HEK293 (cell line): ENCODE data around the gene FBXO21.
A peak's percentile ranks its signal among the peaks of the same experiment; 100 is the strongest.

ENCODE experiments used
- CTCF ChIA-PET: fragments of 350-600 bp; formaldehyde crosslinking; extraction: SDS; loops from one replicate; lab custom pipeline; 2021; ENCODE audit warnings: antibody characterized with exemption; lab: Yijun Ruan, JAX
- POLR2A ChIA-PET: fragments of 300-600 bp; formaldehyde crosslinking; extraction: SDS; loops from one replicate; lab custom pipeline; 2020; ENCODE audit warnings: antibody characterized with exemption, inconsistent platforms; lab: Yijun Ruan, JAX
- H3K27ac ChIP-seq: fragments of 200-500 bp; sonication (Bioruptor generic); 2 replicates; pipeline ENCODE4 v1.5.1; 2014; ENCODE audit warnings: low read depth, low read length, control low read depth, inconsistent platforms; ENCODE audit errors: extremely low read depth
- H3K36me3 ChIP-seq, 2 experiments: fragments of 200-500 bp in 1 of 2; sonication (Bioruptor generic) in 1 of 2; 1 replicate in 1 of 2; 2 replicates in 1 of 2; pipeline ENCODE4 v1.5.1; 2014 to 2017; ENCODE audit warnings: inconsistent platforms in 2 of 2, low read length in 2 of 2; ENCODE audit not compliant: control insufficient read depth in 2 of 2, insufficient read depth in 1 of 2
- H3K4me1 ChIP-seq: fragments of 200-500 bp; sonication (Bioruptor generic); 2 replicates; pipeline ENCODE4 v1.5.1; 2014; ENCODE audit warnings: mild to moderate bottlenecking, low read length, inconsistent platforms; ENCODE audit not compliant: control insufficient read depth, insufficient read depth
- H3K4me3 ChIP-seq: 2 replicates; pipeline ENCODE4 v1.5.1; 2011; ENCODE audit warnings: low read depth, mild to moderate bottlenecking, control low read depth, low read length, moderate library complexity
- H3K9me3 ChIP-seq: fragments of 200-500 bp; sonication (Bioruptor generic); 2 replicates; pipeline ENCODE4 v1.5.1; 2014; ENCODE audit warnings: low read depth, low read length, inconsistent platforms; ENCODE audit not compliant: control insufficient read depth, insufficient read depth
- EGR2 ChIP-seq: fragments of 450-650 bp; formaldehyde crosslinking; IDR thresholded peaks from 2 replicates; pipeline ENCODE4 v1.5.1; 2016; ENCODE audit warnings: low read depth, missing biosample characterization, missing genetic modification characterization
- FEZF1 ChIP-seq: fragments of 450-650 bp; formaldehyde crosslinking; IDR thresholded peaks from 2 replicates; pipeline ENCODE4 v1.5.1; 2016; ENCODE audit warnings: missing biosample characterization, missing genetic modification characterization
- GLIS1 ChIP-seq: fragments of 450-650 bp; formaldehyde crosslinking; IDR thresholded peaks from 2 replicates; pipeline ENCODE4 v1.5.1; 2016; ENCODE audit warnings: missing biosample characterization, missing genetic modification characterization
- KLF10 ChIP-seq: fragments of 450-650 bp; IDR thresholded peaks from 2 replicates; pipeline ENCODE4 v1.5.1; 2018; ENCODE audit warnings: missing biosample characterization, mild to moderate bottlenecking, missing genetic modification characterization
- MYNN ChIP-seq: fragments of 450-650 bp; formaldehyde crosslinking; IDR thresholded peaks from 2 replicates; pipeline ENCODE4 v1.5.1; 2016; ENCODE audit warnings: missing biosample characterization, missing genetic modification characterization, borderline replicate concordance
- PRDM1 ChIP-seq: fragments of 450-650 bp; formaldehyde crosslinking; IDR thresholded peaks from 2 replicates; pipeline ENCODE4; 2016; ENCODE audit warnings: missing biosample characterization, missing genetic modification characterization
- RBAK ChIP-seq: fragments of 450-650 bp; formaldehyde crosslinking; IDR thresholded peaks from 2 replicates; pipeline ENCODE4 v1.5.1; 2016; ENCODE audit warnings: missing biosample characterization, missing genetic modification characterization
- SALL2 ChIP-seq: fragments of 450-650 bp; formaldehyde crosslinking; IDR thresholded peaks from 2 replicates; pipeline ENCODE4 v1.5.0; 2017; ENCODE audit warnings: missing biosample characterization, mild to moderate bottlenecking, missing genetic modification characterization, borderline replicate concordance
- SCRT1 ChIP-seq: fragments of 450-650 bp; formaldehyde crosslinking; IDR thresholded peaks from 2 replicates; pipeline ENCODE4 v1.5.1; 2016; ENCODE audit warnings: missing biosample characterization, missing genetic modification characterization, borderline replicate concordance
- TRIM28 ChIP-seq: IDR thresholded peaks from 2 replicates; pipeline ENCODE4 v1.6.1; 2011; ENCODE audit warnings: low read length, control low read depth, borderline replicate concordance
- YY1 ChIP-seq: fragments of 450-650 bp; formaldehyde crosslinking; IDR thresholded peaks from 2 replicates; pipeline ENCODE4 v1.5.1; 2018; ENCODE audit warnings: missing biosample characterization, missing genetic modification characterization
- ZFHX2 ChIP-seq: fragments of 450-650 bp; formaldehyde crosslinking; conservative IDR thresholded peaks from 2 replicates; pipeline ENCODE4 v1.5.1; 2016; ENCODE audit warnings: missing biosample characterization, missing genetic modification characterization
- ZFP69B ChIP-seq: fragments of 450-650 bp; formaldehyde crosslinking; IDR thresholded peaks from 2 replicates; pipeline ENCODE4 v1.5.1; 2016; ENCODE audit warnings: missing biosample characterization, missing genetic modification characterization
- ZNF121 ChIP-seq: fragments of 450-650 bp; formaldehyde crosslinking; IDR thresholded peaks from 2 replicates; pipeline ENCODE4 v1.5.1; 2016; ENCODE audit warnings: missing biosample characterization, missing genetic modification characterization
- ZNF146 ChIP-seq: fragments of 450-650 bp; formaldehyde crosslinking; IDR thresholded peaks from 2 replicates; pipeline ENCODE4 v1.5.1; 2016; ENCODE audit warnings: missing biosample characterization, missing genetic modification characterization
- ZNF174 ChIP-seq: fragments of 450-650 bp; formaldehyde crosslinking; IDR thresholded peaks from 2 replicates; pipeline ENCODE4 v1.5.0; 2017; ENCODE audit warnings: missing biosample characterization, mild to moderate bottlenecking, missing genetic modification characterization
- ZNF19 ChIP-seq: fragments of 450-650 bp; formaldehyde crosslinking; IDR thresholded peaks from 2 replicates; pipeline ENCODE4; 2016; ENCODE audit warnings: missing biosample characterization, missing genetic modification characterization, low read depth
- ZNF274 ChIP-seq, 2 experiments: fragments of 200-500 bp in 1 of 2; fragments of 450-650 bp in 1 of 2; sonication (Bioruptor generic) in 1 of 2; formaldehyde crosslinking in 1 of 2; IDR thresholded peaks; 2 replicates each; pipeline versions ENCODE4 v1.5.1 to v1.6.1; 2014 to 2016; ENCODE audit warnings: borderline replicate concordance in 1 of 2, inconsistent platforms in 1 of 2, low read length in 1 of 2, missing biosample characterization in 1 of 2, missing genetic modification characterization in 1 of 2
- ZNF391 ChIP-seq: fragments of 450-650 bp; formaldehyde crosslinking; IDR thresholded peaks from 2 replicates; pipeline ENCODE4 v1.5.1; 2016; ENCODE audit warnings: low read depth, missing biosample characterization, missing genetic modification characterization, borderline replicate concordance
- ZNF560 ChIP-seq: fragments of 450-650 bp; formaldehyde crosslinking; IDR thresholded peaks from 2 replicates; pipeline ENCODE4 v1.5.1; 2017; ENCODE audit warnings: missing biosample characterization, missing genetic modification characterization, borderline replicate concordance
- ZNF600 ChIP-seq: fragments of 450-650 bp; formaldehyde crosslinking; IDR thresholded peaks from 2 replicates; pipeline ENCODE4 v1.5.1; 2016; ENCODE audit warnings: missing biosample characterization, missing genetic modification characterization
- ZNF830 ChIP-seq: fragments of 450-650 bp; IDR thresholded peaks from 2 replicates; pipeline ENCODE4 v1.5.0; 2018; ENCODE audit warnings: missing biosample characterization, missing genetic modification characterization, low read depth, mild to moderate bottlenecking, moderate library complexity
- TF ChIP-seq, protein P1 (sequence below): fragments of 450-650 bp; formaldehyde crosslinking; IDR thresholded peaks from 2 replicates; pipeline ENCODE4 v1.5.1; 2016; ENCODE audit warnings: missing biosample characterization, missing genetic modification characterization
- TF ChIP-seq, protein P2 (sequence below): fragments of 450-650 bp; formaldehyde crosslinking; IDR thresholded peaks from 2 replicates; pipeline ENCODE4 v1.5.1; 2016; ENCODE audit warnings: missing biosample characterization, missing genetic modification characterization, borderline replicate concordance
- TF ChIP-seq, protein P3 (sequence below): fragments of 450-650 bp; formaldehyde crosslinking; IDR thresholded peaks from 2 replicates; pipeline ENCODE4 v1.5.1; 2016; ENCODE audit warnings: missing biosample characterization, missing genetic modification characterization
- TF ChIP-seq, protein P4 (sequence below): fragments of 450-650 bp; formaldehyde crosslinking; IDR thresholded peaks from 2 replicates; pipeline ENCODE4 v1.5.1; 2016; ENCODE audit warnings: missing biosample characterization, missing genetic modification characterization

FBXO21 gene

DNA sequence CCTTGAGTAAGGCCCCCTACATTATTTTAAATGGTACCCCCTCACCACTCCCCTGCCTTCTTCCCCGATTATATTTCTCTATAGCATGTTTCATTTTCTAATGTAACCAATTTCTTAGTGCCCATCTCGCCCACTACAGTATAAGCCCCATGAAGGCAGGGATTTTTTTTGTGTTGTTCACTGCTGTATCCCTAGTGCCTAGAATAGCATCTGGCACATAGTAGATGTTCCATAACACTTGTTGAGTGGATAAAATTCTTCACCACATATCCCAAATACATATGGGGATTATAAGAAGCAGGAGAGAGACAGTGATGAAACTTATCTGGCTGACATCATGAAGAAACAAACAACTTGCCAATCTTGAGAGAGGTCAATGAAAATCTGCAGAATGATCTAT, 11.5 kb downstream of the FBXO21 start:
- ChIA-PET POLR2A (no interaction called here), CTCF (no interaction called here)
- Histone ChIP-seq H3K4me1 (no peaks in the 10 kb centered on the region), H3K36me3 (peaks cover 70 to 100% of the 10 kb centered on the region in 2 experiments), H3K27ac (no peak overlapping the region), H3K9me3 (no peaks in the 10 kb centered on the region), H3K4me3 (no peak overlapping the region)
- TF ChIP-seq ZNF391 (tag by site-specific recombination) (no peak), SALL2 (tag by site-specific recombination) (no peak), SCRT1 (tag by site-specific recombination) (0 out of 2 replicates have a peak, but pooled peaks have one; percentile 17), GLIS1 (tag by site-specific recombination) (no peak)

DNA sequence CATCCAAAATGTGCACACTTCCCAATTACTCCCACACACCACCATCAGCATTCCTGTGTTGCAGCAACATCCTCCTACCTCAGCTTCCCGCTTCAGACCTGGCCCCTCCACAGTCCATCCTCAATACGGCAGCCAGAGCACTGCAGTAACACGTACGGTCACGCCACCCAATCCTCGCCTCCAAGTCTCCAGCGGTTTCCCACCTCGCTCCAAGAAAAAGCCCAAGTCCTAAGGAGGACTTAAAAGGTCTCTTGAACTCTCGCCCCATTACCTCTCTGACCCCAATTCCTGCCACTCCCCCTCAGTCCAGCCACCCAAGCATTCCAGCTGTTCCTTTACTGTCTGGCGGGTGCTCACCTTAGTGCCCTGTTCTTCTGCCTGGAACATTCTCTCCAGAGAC, 12.0 kb downstream of the FBXO21 start:
- no peak overlapping the region for H3K4me3 ChIP-seq
- ChIA-PET POLR2A (no interaction called here), CTCF (no interaction called here)
- peaks cover 70 to 100% of the 10 kb centered on the region in 2 experiments for H3K36me3 ChIP-seq
- H3K27ac ChIP-seq = no peak overlapping the region
- peak; percentile 40; the same call in 1 of the 2 replicates for TF ChIP-seq ZFHX2 (tag by site-specific recombination)
- TF ChIP-seq ZNF600 (tag by site-specific recombination) = 0 out of 2 replicates have a peak, but pooled peaks have one; percentile 22
- TF ChIP-seq ZNF560 (tag by site-specific recombination) = no peak
- peak; percentile 40; the same call in 1 of the 2 replicates for TF ChIP-seq EGR2 (tag by site-specific recombination)
- H3K9me3 ChIP-seq = no peaks in the 10 kb centered on the region
- H3K4me1 ChIP-seq = no peaks in the 10 kb centered on the region

DNA sequence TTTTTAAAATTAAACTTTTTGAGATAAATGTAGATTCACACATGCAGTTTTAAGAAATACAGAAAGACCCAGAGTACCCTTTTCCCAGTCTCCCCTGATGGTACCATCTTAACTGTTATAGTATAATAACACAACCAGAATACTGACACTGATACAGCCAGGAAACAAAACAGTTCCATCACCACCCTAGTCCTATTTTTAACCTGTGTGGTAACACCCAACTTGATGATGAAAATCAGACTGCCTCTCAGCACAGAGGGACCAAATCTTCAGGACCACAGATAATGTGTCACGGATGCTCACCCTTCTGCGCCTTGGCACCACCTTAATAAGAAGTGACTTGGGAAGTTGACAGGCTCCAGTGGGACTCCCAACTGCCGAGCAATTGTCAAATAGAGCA, 18.1 kb downstream of the FBXO21 start:
- TF ChIP-seq ZNF274 (IDR thresholded peaks at IDR 0.05; ENCODE audit: low read length) = no peak
- no peak for TF ChIP-seq ZNF274 (tag by site-specific recombination; IDR thresholded peaks at IDR 0.05; ENCODE audit: borderline replicate concordance)
- TF ChIP-seq TRIM28 = no peak
- TF ChIP-seq MYNN (tag by site-specific recombination) = no peak
- no peak for TF ChIP-seq ZNF146 (tag by site-specific recombination)
- TF ChIP-seq, protein P1, sequence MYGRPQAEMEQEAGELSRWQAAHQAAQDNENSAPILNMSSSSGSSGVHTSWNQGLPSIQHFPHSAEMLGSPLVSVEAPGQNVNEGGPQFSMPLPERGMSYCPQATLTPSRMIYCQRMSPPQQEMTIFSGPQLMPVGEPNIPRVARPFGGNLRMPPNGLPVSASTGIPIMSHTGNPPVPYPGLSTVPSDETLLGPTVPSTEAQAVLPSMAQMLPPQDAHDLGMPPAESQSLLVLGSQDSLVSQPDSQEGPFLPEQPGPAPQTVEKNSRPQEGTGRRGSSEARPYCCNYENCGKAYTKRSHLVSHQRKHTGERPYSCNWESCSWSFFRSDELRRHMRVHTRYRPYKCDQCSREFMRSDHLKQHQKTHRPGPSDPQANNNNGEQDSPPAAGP (tag by site-specific recombination) = no peak
- no peak for TF ChIP-seq KLF10 (tag by site-specific recombination)
- no peak for TF ChIP-seq PRDM1
- no peak for TF ChIP-seq ZNF830
- TF ChIP-seq ZNF19 (tag by site-specific recombination) = no peak
- TF ChIP-seq, protein P2, sequence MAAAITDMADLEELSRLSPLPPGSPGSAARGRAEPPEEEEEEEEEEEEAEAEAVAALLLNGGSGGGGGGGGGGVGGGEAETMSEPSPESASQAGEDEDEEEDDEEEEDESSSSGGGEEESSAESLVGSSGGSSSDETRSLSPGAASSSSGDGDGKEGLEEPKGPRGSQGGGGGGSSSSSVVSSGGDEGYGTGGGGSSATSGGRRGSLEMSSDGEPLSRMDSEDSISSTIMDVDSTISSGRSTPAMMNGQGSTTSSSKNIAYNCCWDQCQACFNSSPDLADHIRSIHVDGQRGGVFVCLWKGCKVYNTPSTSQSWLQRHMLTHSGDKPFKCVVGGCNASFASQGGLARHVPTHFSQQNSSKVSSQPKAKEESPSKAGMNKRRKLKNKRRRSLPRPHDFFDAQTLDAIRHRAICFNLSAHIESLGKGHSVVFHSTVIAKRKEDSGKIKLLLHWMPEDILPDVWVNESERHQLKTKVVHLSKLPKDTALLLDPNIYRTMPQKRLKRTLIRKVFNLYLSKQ (tag by site-specific recombination) = no peak
- no peak for TF ChIP-seq ZNF121 (tag by site-specific recombination)
- no peak for TF ChIP-seq ZFP69B (tag by site-specific recombination)
- no peak for TF ChIP-seq RBAK (tag by site-specific recombination)
- TF ChIP-seq ZNF174 (tag by site-specific recombination) = no peak
- TF ChIP-seq, protein P3, sequence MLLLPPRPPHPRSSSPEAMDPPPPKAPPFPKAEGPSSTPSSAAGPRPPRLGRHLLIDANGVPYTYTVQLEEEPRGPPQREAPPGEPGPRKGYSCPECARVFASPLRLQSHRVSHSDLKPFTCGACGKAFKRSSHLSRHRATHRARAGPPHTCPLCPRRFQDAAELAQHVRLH (tag by site-specific recombination) = no peak
- TF ChIP-seq FEZF1 (tag by site-specific recombination) = no peak
- no peak for TF ChIP-seq YY1 (tag by site-specific recombination)
- TF ChIP-seq, protein P4, sequence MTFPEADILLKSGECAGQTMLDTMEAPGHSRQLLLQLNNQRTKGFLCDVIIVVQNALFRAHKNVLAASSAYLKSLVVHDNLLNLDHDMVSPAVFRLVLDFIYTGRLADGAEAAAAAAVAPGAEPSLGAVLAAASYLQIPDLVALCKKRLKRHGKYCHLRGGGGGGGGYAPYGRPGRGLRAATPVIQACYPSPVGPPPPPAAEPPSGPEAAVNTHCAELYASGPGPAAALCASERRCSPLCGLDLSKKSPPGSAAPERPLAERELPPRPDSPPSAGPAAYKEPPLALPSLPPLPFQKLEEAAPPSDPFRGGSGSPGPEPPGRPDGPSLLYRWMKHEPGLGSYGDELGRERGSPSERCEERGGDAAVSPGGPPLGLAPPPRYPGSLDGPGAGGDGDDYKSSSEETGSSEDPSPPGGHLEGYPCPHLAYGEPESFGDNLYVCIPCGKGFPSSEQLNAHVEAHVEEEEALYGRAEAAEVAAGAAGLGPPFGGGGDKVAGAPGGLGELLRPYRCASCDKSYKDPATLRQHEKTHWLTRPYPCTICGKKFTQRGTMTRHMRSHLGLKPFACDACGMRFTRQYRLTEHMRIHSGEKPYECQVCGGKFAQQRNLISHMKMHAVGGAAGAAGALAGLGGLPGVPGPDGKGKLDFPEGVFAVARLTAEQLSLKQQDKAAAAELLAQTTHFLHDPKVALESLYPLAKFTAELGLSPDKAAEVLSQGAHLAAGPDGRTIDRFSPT = no peak
- ChIA-PET POLR2A (interaction anchor here (1.0 kb wide), 1 partner anchor 9 kb away, joined by 3 read pairs; no protein-coding TSS in a partner anchor), CTCF (no interaction called here)
- Histone ChIP-seq H3K36me3 (peaks cover 83 to 98% of the 10 kb centered on the region in 2 experiments), H3K4me1 (no peaks in the 10 kb centered on the region), H3K9me3 (no peaks in the 10 kb centered on the region), H3K27ac (no peak overlapping the region), H3K4me3 (no peak overlapping the region)
